Skeletal muscle cell (primary cell): ENCODE data around the gene LRP1-AS.

Source experiments
- DNase-seq: peaks from one replicate; pipeline ENCODE4 v3.0.0-alpha.2; 2010; ENCODE audit warnings: low read depth
- H3K4me3 ChIP-seq: 2 replicates; pipeline ENCODE4 v1.5.1; 2011; ENCODE audit warnings: low read depth, mild to moderate bottlenecking, control low read depth, low read length, moderate library complexity

The LRP1-AS gene

DNA sequence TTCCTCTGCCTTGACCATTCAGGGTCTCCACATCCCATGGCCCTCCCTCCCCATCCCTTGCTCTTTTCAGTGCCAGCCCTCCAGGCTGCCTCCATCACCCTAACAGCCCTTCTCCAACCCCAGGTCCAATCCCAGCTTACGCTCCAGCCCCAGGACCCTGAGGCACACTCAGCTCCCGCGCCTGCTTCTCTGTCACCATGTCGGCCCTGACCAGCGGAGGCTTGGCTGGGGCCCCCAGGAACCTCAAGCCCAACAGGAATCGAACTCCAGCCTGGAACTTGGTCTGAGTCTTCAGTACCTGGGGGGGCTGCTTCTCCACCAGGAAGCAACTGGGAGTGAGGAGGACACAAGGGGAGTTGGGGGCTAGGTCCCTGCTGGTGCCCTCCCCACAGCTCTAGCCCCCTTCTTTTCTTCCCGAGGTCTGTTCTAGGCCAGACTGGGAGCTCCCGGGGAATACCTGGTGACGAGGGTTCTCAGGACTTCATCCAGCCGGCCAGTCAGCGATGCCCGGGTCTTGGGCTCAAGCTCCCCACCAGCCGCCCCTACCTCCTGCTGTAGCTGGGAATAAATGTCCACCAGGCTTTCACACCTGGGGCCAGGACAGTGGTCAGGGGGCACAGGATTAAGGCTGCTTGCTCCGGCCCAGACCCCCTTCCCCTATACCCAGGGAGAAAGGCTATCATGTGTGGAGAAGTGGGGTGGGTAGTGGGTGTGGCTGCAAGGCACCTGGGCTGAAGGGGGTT lies 42.2 kb downstream of the LRP1-AS start:
- no peak for DNase-seq
- H3K4me3 ChIP-seq, result no peak overlapping the region

DNA sequence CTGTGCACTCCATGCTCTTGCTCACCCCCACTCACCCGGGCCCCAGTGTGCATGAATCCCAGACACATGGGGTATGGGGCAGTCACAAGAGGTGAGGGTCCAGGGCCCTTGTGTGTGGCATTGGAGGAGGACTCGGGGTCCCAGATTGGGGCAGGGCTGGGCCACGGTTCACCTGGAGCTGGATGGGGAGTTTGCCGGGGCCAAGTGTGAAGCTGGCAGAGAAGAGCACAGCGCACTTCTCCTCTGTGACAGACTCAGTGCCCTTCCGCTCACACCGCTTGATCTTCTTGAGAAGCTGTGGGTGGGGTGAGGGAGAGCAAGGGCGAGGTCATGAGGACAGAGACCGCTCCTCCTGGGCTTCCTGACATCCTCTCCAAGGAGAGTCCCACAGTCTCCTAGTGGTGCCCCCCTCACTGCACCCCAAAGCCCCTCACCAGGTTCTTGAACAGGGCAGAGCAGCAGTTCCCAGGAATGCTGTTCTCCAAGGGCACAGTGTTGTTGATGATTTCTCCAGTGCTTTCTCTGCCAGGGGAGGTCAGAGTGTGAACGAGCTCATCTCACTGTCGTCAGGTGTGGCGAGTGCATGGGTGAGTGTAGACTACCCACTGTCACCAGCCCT lies 43.0 kb downstream of the LRP1-AS start:
- no peak for DNase-seq
- H3K4me3 ChIP-seq, result no peak overlapping the region

DNA sequence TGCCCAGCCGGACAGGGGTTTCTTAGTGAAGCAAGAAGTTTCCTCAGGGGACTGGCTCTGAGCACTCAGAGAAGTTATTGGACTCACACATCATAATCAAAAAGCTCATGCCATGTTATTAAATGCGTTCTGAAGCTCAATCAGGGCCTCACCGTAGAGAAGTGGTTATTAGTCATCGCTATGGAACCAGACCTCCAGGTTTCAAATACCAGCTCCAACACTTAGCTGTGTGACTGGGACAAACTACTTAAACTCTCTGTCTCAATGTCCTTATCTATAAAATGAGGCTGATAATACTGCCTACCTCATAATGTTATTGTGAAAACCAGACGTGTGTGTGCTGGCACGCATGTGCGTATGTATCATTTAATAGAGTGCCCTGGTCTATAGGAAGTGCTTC lies 43.6 kb downstream of the LRP1-AS start:
- DNase-seq, result no peak
- H3K4me3 ChIP-seq, result no peak overlapping the region

DNA sequence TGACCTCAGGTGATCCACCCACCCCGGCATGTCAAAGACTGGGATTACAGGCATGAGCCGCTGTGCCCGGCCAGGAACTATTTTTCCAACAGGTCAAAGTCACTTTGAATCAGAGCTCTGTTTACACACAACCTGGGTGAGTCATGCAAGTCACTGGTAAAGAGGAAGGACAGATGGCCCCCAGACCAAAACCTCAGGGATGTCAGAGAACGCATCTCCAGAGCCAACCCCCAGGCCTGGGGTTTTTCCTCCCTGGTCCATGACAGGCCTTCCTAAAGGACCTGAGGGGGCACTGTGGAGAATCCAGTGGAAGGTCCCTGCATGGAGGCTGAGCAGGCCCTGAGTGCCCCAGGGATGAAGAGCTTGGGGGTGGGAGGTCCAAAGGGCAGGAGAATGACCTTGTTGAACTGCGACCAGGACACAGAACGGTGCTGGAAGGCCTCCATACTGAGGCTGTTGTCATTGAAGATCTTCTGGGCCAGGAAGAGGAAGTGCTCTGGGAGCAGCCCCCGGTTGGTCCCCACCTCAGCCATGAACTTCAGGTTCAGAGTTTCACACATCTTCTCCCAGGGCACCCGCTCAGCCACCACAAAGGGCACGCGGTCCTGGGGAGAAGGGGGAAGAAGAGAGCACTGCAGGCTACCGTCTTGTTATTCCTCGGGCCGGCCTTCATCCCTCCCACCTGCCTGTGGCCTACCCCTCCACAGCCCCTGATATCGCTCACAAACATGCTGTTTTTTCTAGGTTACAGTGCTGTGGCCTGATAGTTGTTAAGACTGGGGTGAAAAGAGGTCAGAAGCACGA lies 45.3 kb downstream of the LRP1-AS start:
- no peak for DNase-seq
- no peak overlapping the region for H3K4me3 ChIP-seq

DNA sequence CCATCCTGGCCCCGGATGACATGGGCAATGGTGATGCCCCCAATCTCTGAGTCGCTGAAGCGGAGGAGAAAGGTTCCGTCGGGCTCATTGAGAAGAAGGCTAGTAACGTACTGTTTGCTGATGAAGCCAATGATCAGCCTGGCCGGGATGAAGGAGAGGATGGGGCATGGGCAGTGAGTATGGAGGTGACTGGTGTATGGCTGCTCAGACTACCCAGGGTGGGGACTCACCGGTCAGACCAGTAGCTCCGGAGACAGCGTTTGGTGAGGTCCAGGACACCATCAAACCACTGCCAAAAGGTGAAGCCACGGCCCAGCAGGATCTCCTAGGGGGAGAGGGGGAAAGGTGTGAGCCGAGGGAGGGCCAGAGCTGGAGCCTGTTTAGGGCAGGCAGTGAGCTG lies 47.7 kb downstream of the LRP1-AS start:
- no peak for DNase-seq

DNA sequence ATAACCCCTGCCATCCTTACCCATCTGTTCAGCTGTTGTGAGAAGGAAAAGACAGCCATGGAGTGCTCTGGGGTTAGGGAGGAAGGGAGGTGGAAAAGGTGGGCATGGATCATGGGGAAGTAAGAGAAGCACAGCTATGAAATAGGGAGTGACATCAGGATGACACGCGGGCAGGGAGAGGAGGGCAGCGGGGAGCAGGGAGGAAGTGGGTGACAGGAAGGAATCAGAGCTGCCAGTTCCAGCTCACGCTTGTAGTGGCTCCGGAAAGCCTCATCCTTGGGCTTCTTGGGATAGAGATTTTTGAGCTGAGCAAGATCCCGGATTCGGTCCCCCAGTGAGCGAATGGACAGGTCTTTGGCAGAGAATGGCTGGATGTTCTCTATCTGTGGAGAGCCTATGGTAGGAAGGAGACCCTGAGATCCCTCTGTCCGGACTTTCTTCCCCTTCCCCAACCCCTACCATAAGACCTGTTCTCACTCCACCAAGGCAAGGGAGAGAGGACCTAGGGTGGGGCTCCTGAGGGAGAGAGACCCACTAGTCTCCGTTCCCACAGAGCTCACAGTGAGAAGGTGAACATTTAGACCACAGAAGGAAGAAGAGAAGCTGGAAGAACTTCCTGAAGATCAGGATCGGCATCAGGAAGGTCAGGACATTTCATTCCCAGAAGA lies 48.2 kb downstream of the LRP1-AS start:
- H3K4me3 ChIP-seq, result no peak overlapping the region
- no peak for DNase-seq

More for the DNA sequence above, 47.7 kb downstream of the LRP1-AS start:
- no peak overlapping the region for H3K4me3 ChIP-seq

DNA sequence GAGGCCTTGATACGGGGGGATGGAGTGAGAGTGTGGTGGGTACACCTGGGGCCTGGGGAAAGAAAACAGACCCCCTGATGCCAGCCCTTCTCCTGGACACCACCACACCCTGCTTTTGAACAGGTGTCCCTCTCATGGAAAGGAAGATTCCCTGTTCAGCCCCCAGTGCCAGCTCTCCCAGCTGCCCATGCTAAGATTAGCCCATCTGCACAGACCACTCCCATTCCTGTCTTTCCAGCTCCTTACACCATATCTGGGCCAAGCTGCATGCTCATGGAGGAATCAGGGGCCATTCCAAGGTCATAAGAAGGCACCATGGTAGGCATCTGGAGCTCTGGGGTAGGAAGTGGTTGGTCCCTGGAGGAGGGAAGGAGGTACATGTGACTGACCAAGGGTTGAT lies 48.9 kb downstream of the LRP1-AS start:
- no peak for DNase-seq
- no peak overlapping the region for H3K4me3 ChIP-seq

DNA sequence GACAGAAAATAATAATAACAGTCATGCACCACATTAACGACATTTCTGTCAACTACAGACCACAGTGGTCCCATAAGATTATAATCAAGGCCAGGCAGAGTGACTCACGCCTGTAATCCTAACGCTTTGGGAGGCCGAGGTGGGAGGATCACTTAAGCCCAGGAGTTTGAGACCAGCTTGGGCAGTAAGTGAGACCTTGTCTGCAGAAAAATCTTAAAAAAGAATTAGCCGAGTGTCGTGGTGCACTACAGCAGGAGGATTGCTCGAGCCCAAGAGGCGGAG lies 49.9 kb downstream of the LRP1-AS start:
- H3K4me3 ChIP-seq, result no peak overlapping the region
- DNase-seq, result no peak

DNA sequence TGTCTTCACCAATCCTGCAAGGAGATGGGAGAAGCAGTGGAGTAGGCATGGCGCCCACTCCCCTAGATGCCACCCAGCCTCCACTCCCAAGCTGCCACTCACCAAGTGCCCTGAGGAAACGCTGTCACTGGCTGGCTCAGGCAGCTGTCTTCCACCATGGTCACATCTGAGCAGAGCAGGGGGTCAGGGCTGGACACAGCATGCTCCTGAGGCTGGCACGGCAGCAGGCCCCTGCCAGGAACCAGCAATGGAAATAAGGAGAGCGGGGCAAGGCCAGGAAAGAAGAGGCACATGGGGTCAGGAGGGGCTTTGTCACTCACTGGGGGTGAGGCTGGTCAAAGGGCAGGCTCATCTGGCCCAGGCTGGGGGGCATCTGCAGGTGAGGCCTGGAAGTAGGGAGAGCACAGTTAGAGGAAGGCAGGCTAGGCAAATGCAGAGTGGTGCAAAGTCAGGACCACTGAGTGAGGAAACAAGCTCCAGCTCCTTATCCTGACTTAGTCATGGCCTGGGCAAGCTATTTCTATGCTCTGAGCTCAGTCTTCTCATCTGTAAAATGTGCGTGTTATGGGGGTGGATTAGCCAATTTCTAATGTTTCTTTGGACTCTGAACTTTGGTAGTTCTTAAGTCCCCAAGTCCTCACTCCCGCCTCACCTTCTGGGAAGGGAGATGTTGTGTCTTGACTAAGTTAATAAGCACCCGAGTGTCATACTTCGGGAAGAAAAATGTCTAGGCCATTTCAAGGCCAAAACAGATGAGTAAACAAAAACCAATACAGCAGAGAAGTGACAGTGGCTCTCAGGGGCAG lies 50.5 kb downstream of the LRP1-AS start:
- H3K4me3 ChIP-seq, result no peak overlapping the region
- no peak for DNase-seq

DNA sequence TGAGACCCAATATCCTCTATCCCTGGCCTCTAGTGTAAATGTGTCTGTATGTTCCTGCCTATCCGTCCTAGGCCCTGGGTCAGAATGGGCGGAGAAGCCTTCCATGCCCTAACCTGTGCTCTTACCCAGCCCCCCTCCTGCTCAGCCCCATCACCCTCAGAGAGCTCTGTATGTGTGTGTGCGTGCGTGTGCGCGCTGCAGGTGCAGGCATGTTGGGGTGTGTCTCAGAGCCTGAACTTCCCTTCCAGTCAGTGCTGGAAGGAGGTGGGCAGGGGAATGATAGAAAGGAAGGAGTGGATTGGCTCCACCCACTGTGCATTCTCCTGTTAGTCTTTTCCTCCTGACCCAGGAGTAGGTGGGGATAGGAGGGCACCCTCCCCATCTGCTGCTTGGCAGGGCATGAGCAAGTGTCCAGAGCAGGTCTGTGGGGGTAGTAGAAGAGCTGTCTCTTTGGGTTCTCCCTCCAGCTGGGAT lies 51.3 kb downstream of the LRP1-AS start:
- H3K4me3 ChIP-seq, result no peak overlapping the region
- DNase-seq, result no peak

DNA sequence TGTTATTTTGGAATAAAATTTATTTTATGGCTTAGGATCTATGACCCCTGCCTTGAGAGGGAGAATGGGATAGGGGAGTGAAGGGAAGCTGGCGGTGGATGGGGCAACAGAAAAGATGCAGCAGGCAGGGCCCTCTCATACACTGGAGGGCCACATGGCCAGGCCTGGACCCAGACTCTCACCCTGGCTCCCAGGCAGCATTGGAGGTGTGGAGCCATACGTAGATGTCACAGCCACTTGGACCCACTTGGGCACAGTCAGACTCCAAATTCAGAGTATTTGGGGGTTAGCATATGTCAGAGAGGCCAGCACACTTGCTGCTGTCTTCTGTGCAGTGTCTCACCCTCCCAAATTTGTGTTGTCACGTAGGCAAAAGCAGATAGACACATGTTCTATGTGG lies 52.0 kb downstream of the LRP1-AS start:
- no peak overlapping the region for H3K4me3 ChIP-seq
- no peak for DNase-seq
